HuH-7 (cell line): ENCODE results near the gene MOGAT3.

ENCODE experiments used
- DNase-seq: peaks from one replicate; pipeline ENCODE4 v3.0.0; 2011; ENCODE audit warnings: low spot score

Gene MOGAT3

DNA sequence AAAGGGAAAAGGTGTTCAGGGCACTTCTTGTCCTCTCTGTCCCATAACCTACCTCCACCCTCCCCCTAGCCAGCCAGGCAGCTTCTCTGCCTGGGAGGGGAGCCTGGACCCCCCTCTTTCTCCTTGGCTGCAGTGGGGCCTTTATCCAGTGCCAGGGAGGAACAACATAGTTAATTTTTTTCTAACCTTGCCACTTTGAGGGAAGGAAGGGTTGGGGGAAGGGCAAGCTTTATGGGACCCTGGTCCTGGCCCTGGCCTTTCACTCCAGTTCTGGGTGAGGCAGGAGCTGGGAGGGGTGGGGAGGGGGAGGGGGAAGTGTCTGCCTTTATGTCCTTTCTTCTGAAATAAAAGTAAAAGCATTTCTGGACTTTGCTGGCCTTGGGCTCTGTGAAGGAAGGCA lies 39.9 kb downstream of the MOGAT3 start:
- no peak for DNase-seq

DNA sequence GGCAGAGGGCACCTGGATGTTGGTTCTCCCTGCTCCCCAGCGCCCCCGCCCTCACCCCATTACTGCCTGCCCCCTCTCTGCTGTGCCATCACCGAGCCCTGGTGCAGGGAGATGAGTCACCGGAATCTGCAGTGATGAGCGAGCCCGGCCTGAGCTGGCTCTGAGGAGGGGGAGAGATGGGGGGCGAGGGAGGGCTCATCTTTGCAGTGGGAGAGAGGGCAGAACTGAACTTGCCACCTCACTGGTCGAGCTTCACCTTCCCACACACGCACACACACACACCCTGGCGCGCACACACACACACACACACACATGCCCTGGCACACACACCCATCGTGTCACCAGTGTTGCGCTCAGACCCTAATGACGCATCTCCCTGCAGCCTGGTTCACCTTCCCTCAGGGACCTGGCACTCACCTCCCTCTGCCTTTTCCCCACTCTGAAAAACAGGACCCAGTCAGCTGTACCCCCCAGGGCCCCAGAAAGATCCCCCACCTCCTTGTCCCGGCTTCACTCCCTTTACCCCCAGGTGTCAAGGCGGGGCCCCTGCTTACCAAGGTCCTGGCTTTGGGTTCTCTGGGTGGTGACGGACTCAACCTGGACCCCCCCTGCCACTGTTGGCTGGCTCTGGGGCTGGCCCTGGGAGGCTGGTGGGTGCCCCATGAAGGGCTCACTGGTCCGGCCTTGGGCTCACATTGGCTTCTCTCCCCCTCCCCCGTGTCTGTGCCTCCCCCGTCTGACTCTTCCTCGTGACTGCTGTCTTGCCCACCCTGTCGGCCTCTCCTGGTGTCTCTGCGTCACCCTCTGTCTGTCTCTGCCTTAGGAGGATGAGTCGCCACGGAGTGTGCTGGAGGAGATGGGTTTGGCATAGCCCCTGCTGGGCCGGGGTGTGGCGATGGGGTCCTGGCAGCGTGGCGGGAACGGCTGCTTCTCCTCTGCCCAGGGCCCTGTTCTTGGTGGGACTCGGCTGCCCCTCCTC lies 40.9 kb downstream of the MOGAT3 start:
- DNase-seq, result no peak

DNA sequence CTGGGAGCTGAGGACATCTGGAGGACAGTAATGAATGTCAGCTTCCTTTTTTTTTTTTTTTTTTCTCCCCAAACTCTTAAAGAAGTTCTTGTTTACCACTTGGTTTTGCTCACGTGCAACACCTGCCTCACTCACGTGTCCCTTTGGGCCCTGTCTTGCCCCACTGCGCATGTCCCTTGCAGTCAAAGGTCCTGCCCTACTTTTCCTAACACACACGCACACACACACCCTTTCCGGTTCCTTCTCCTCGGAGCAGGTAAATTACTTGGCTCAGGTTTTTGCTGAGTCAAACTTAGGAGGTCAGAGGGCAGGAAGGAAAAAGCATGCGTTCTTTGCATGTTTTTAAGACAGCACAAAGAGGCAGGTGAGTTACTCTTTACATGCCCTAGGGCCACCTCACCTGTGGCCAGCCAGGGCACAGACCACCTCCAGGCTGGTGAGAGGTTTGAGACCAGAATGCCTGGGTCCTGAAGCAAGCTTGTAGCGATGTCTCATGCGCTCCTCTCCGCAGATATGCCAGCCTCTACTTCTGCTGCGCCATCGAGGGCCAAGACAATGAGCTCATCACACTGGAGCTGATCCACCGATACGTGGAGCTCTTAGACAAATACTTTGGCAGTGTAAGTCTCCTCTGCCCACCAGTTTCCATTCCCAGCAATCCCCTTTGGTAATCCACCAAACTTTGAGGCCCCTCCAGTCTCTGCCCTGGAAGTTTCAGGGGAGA lies 43.8 kb downstream of the MOGAT3 start:
- DNase-seq, result no peak

DNA sequence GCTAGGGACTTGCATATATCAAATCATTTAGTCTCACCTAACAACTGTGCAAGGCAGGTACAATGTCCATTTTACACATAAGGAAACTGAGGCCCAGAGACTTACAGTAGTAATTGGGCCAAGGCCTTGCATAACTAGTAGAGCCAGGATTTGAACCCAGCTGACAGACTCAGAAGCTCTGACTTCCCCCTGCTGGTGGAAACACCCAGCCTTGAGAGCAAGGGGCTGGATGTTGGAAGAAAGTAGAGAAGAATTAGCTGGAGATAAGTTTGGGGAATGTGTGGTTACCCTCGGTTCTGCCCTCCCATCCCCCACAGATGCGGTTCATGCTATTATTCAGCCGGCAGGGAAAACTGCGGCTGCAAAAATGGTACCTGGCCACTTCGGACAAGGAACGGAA lies 44.6 kb downstream of the MOGAT3 start:
- DNase-seq, result no peak

DNA sequence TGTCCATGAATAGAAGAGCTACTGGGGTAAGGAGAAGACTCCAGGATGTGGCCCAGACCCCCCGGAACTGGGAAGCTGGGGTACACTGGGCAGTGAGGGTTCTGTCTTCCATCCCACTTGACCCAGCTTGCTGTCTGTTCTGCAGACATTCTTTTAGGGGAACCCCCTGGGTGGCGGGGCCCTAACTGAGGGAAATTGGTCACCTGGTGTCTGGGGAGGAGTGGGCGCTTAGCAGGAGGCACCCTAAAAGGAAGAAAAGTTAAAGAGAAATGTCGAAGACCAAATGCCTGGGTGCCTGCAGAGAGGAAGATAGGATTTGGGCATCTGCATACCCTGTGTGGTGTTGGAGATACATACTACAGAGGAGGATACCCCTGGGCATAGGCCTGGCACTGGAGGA lies 45.5 kb downstream of the MOGAT3 start:
- no peak for DNase-seq

DNA sequence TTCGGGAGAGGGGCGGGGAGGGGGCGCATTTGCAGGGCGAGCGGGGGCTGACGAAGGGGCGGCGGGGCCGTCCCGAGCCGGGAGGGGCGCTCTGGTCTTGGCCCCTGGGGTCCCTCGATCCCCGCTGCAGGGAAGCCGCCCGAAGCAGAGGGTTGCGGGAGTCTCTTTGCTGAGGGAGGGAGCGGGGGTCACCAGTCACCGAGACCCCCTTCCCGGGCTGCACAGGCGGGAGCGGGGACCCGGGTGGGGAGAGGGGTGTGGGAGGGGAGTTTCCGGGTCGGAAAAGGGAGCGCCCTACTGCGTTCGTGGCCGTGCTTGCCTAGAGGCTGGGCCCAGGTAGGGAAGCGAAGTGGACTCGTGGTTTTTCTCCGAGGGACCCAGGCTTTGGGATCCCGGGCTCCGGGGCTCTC lies 46.1 kb downstream of the MOGAT3 start:
- DNase-seq, result no peak

DNA sequence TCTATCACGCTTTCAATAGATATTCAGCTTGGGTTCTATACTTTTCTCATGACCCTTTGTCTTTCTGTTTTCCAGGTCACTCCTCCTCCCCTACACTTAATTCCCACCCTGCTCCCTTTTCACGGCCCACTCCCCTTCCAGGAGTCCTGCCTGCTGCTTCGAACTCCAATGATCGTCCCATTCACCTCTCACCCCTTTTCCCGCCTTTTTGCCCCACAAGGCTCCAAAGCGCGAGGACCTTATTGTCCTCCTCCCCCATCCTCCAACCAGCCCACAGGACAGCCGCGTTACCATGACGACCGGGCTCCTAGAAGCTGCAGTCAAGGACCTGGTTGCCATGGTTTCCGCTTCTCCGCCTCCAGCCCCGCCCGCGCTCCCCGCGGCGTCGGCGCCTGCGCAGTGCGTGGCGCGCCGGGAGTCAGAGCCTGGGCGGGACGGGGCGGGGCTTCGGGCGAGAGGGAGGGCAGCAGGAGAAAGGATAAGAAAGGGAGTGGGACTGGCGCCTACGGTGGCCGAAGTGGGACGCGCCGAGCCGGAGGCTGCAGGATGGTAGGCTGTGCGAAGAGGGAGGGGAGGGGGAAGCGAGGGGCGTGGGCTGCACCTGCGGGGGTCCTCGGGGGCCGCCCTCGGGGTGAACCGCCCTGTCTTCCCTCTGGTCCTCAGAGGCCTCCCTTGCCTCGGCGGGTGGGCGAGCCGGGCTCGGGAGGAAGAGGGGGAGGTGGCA lies 46.7 kb downstream of the MOGAT3 start, which contains the start of gene AP1S1:
Gene AP1S1 (plus strand): TSS at position 508 of the 724 bp plus-strand sequence. CDS start 39 bp downstream, at position 547.
- DNase-seq, result peak; percentile 99

DNA sequence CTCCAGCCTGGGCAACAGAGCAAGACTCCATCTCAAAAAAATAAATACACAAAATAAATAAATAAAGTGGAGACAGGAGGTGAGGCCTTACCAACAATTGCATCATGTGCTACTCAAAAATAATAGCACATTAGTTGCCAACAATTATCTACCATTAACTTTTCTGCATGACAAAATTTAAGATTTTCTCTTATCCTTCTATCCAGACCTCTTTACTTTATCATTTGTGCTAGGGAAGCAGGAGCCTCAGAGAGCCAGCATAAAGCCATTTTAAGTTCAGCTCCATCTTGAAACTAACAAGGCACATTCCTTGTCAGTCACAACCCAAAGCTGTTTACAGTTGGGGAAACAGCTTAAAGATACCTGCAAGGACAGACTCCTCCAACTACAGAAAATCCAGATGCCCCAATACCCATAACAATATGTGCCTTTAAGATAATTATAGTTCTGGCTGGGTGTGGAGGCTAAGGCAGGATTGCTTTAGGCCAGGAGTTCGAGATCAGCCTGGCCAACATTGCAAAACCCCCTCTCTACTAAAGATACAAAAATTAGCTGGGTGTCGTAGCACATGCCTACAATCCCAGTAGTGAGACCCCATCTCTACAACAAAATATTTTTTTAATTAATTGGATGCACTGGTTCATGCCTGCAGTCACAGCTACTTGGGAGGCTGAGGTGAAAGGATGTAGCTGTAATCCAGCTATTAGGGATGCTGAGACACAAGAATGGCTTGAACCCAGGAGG lies 48.8 kb downstream of the MOGAT3 start:
- DNase-seq, result no peak
